Limb (tissue), 2 donors: Measurements from ENCODE around the gene GAB2.
"Not testable (repeated sequence)": the region's sequence is repeated elsewhere in the genome, so short reads cannot be mapped to it uniquely, and the experiment has no call there.

Experiments
- DNase-seq, 2 donors: peaks; one replicate each; pipeline ENCODE4 v3.0.0-alpha.2; 2016; ENCODE audit errors: extremely low spot score in 2 of 2

GAB2 gene

GRCh38 chr11:78417175-78417887, at the start of gene GAB2:
Gene GAB2 (minus strand): TSS chr11:78417820. CDS start chr11:78417720, 100 bp downstream.
- no peak for DNase-seq

- DNase-seq: no peak
Observed at GRCh38 chr11:78467370-78467769, 49.8 kb upstream of the GAB2 start.

- no peak for DNase-seq
Observed at GRCh38 chr11:78465169-78465942, 47.7 kb upstream of the GAB2 start.

- DNase-seq: not testable (repeated sequence)
Observed at GRCh38 chr11:78464787-78465168, 47.2 kb upstream of the GAB2 start.

GRCh38 chr11:78460471-78460870, 42.9 kb upstream of the GAB2 start:
- no peak for DNase-seq

- no peak for DNase-seq
Observed at GRCh38 chr11:78459738-78460137, 42.1 kb upstream of the GAB2 start.

- no peak for DNase-seq
Observed at GRCh38 chr11:78457448-78457847, 39.8 kb upstream of the GAB2 start.

GRCh38 chr11:78453140-78453935, 35.7 kb upstream of the GAB2 start:
- no peak for DNase-seq

- no peak for DNase-seq
Observed at GRCh38 chr11:78451371-78452150, 33.9 kb upstream of the GAB2 start.

- no peak for DNase-seq
Observed at GRCh38 chr11:78450866-78451265, 33.2 kb upstream of the GAB2 start.

GRCh38 chr11:78449866-78450265, 32.2 kb upstream of the GAB2 start:
- no peak for DNase-seq

- DNase-seq: no peak
Observed at GRCh38 chr11:78446210-78446609, 28.6 kb upstream of the GAB2 start.

GRCh38 chr11:78444726-78445125, 27.1 kb upstream of the GAB2 start:
- no peak for DNase-seq

GRCh38 chr11:78441956-78442355, 24.3 kb upstream of the GAB2 start:
- no peak for DNase-seq

GRCh38 chr11:78438298-78438975, 20.8 kb upstream of the GAB2 start:
- DNase-seq: no peak

GRCh38 chr11:78432956-78433355, 15.3 kb upstream of the GAB2 start:
- no peak for DNase-seq

- no peak for DNase-seq
Observed at GRCh38 chr11:78432058-78432515, 14.5 kb upstream of the GAB2 start.

GRCh38 chr11:78429660-78430059, 12.0 kb upstream of the GAB2 start:
- no peak for DNase-seq

- DNase-seq: no peak
Observed at GRCh38 chr11:78429209-78429608, 11.6 kb upstream of the GAB2 start.

- no peak for DNase-seq
Observed at GRCh38 chr11:78428773-78429172, 11.2 kb upstream of the GAB2 start.

GRCh38 chr11:78428266-78428636, 10.6 kb upstream of the GAB2 start:
- DNase-seq: no peak
